PC-3 (cell line): Measurements from ENCODE around the gene KIF18A. TPM values are rescaled to one million over a fixed set of nuclear protein-coding genes. Genes with fewer than 3 reads are reported as not detected.

Experiments
- ATAC-seq: fragments of 200-7000 bp; cut with Tn5 transposase; 2 replicates; pipeline ENCODE4 v1.9.1; 2020; ENCODE audit warnings: mild to moderate bottlenecking, moderate library complexity
- BruUV-seq: library from RNA; stranded (reverse); fragments of 400-500 nt; replicated peaks from 2 replicates; lab custom pipeline; 2021; lab: Mats Ljungman, UMichigan
- CTCF ChIA-PET: fragments of 300-600 bp; sonication (Branson Sonifier 250); formaldehyde crosslinking; loops from one replicate; lab custom pipeline; 2022; ENCODE audit warnings: antibody characterized with exemption; lab: Charles Lee
- POLR2A ChIA-PET: fragments of 300-600 bp; sonication (Branson Sonifier 250); formaldehyde crosslinking; loops from one replicate; lab custom pipeline; 2022; ENCODE audit warnings: antibody characterized with exemption; ENCODE audit not compliant: unreplicated experiment; lab: Charles Lee
- DNase-seq: peaks from one replicate; pipeline ENCODE4 v3.0.0-alpha.2; 2015
- H2AFZ ChIP-seq: fragments of 300-600 bp; sonication (generic); 2 replicates; pipeline ENCODE4 v1.6.0; 2016; ENCODE audit warnings: antibody characterized with exemption, low read length
- H3F3A ChIP-seq: fragments of 300-600 bp; sonication (generic); one replicate; pipeline ENCODE4 v1.6.0; 2017; ENCODE audit warnings: antibody characterized with exemption, low read length, control low read depth, mild to moderate bottlenecking; ENCODE audit not compliant: unreplicated experiment
- H3K27ac ChIP-seq: fragments of 300-600 bp; sonication (generic); 2 replicates; pipeline ENCODE4 v1.5.1; 2016; ENCODE audit warnings: mild to moderate bottlenecking, low read length
- H3K27me3 ChIP-seq: fragments of 300-600 bp; sonication (generic); 2 replicates; pipeline ENCODE4 v1.6.1; 2016; ENCODE audit warnings: low read length, mixed read lengths
- H3K36me3 ChIP-seq: fragments of 300-600 bp; sonication (generic); 2 replicates; pipeline ENCODE4 v1.6.1; 2016; ENCODE audit warnings: low read depth, mixed run types, low read length, mixed read lengths
- H3K4me1 ChIP-seq: fragments of 300-600 bp; sonication (generic); 2 replicates; pipeline ENCODE4 v1.5.1; 2016; ENCODE audit warnings: low read length; ENCODE audit not compliant: insufficient read depth
- H3K4me2 ChIP-seq: fragments of 300-600 bp; sonication (generic); 2 replicates; pipeline ENCODE4 v1.6.0; 2016; ENCODE audit warnings: low read length
- H3K4me3 ChIP-seq: fragments of 300-600 bp; sonication (generic); 2 replicates; pipeline ENCODE4 v1.5.1; 2016; ENCODE audit warnings: mild to moderate bottlenecking, low read length, mixed read lengths
- H3K79me2 ChIP-seq: fragments of 300-600 bp; sonication (generic); 2 replicates; pipeline ENCODE4 v1.6.1; 2017; ENCODE audit warnings: low read length, mixed read lengths
- H3K9ac ChIP-seq: fragments of 300-600 bp; sonication (generic); 2 replicates; pipeline ENCODE4 v1.6.0; 2016; ENCODE audit warnings: mild to moderate bottlenecking, low read length
- H3K9me2 ChIP-seq: fragments of 300-600 bp; sonication (generic); replicated peaks from 2 replicates; pipeline ENCODE4 v1.6.1; 2016; ENCODE audit warnings: mixed run types, low read length, mixed read lengths
- H3K9me3 ChIP-seq: fragments of 300-600 bp; sonication (generic); 2 replicates; pipeline ENCODE4 v1.6.1; 2016; ENCODE audit warnings: low read length, mixed read lengths
- H4K20me1 ChIP-seq: fragments of 300-600 bp; sonication (generic); 2 replicates; pipeline ENCODE4 v1.6.1; 2016; ENCODE audit warnings: low read length, mixed read lengths
- EZH2 ChIP-seq: fragments of 300-600 bp; sonication (generic); IDR thresholded peaks from one replicate; pipeline ENCODE4 v1.6.1; 2017; ENCODE audit warnings: antibody characterized with exemption, mild to moderate bottlenecking, low read length; ENCODE audit not compliant: unreplicated experiment
- EZH2phosphoT487 ChIP-seq: fragments of 300-600 bp; sonication (generic); IDR thresholded peaks from 2 replicates; pipeline ENCODE4 v1.6.1; 2018; ENCODE audit warnings: mild to moderate bottlenecking, antibody characterized with exemption, low read length, borderline replicate concordance
- intact Hi-C: fragments of 100-400 bp; cut with micrococcal nuclease; formaldehyde crosslinking; loops from 2 replicates; pipeline ENCODE4 v1.9.0; 2023
- total RNA-seq: library from RNA; depleted of rRNA; stranded (reverse); fragments of >200 nt; gene quantifications from 2 replicates; pipeline ENCODE4 v1.2.3, GENCODE V29; 2014
- TF ChIP-seq, protein P1 (sequence below): fragments of 300-600 bp; sonication (generic); conservative IDR thresholded peaks from 2 replicates; pipeline ENCODE4 v1.5.1; 2017; ENCODE audit warnings: antibody characterized with exemption, low read depth, mild to moderate bottlenecking, low read length

KIF18A gene
- total RNA-seq, 1 experiment from 2014 or later, result 15.3 TPM

DNA sequence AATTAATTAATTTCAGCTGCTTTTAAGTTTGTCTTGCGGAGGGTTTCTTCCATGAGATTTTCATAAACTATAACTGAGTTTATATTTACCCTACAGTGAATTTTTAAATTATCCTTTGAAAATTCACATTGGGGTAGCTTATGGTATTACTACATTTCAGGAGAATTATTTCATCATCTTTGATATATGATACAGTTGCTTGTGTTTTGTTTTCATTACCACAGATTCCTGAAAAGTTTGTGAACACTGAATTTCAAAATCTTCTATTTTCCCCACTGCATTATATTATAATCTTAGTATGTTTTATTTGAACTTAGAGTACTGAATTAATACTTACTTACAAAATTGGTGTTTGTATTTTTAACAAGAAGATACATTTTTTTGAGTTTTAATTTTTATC is 24.6 kb upstream of the KIF18A start:
- no peaks in the 10 kb centered on the region for H3K79me2 ChIP-seq
- no peak overlapping the region for H3K4me3 ChIP-seq
- H3F3A ChIP-seq, result no peaks in the 10 kb centered on the region
- no peak overlapping the region for H3K9ac ChIP-seq
- H3K27ac ChIP-seq, result no peak overlapping the region
- CTCF ChIA-PET, result no interaction called here
- H3K27me3 ChIP-seq, result no peaks in the 10 kb centered on the region
- no peak overlapping the region for H2AFZ ChIP-seq
- H3K9me3 ChIP-seq, result 0 out of 2 replicates have a peak, but pooled peaks cover 5% of the 10 kb centered on the region
- DNase-seq (no peak), ATAC-seq (no peak)
- no peaks in the 10 kb centered on the region for H4K20me1 ChIP-seq
- intact Hi-C loops, result no loop called here
- H3K4me1 ChIP-seq, result no peaks in the 10 kb centered on the region
- H3K9me2 ChIP-seq, result no peaks in the 10 kb centered on the region
- TF ChIP-seq EZH2phosphoT487 (no peak), EZH2 (no peak)
- TF ChIP-seq, protein P1, sequence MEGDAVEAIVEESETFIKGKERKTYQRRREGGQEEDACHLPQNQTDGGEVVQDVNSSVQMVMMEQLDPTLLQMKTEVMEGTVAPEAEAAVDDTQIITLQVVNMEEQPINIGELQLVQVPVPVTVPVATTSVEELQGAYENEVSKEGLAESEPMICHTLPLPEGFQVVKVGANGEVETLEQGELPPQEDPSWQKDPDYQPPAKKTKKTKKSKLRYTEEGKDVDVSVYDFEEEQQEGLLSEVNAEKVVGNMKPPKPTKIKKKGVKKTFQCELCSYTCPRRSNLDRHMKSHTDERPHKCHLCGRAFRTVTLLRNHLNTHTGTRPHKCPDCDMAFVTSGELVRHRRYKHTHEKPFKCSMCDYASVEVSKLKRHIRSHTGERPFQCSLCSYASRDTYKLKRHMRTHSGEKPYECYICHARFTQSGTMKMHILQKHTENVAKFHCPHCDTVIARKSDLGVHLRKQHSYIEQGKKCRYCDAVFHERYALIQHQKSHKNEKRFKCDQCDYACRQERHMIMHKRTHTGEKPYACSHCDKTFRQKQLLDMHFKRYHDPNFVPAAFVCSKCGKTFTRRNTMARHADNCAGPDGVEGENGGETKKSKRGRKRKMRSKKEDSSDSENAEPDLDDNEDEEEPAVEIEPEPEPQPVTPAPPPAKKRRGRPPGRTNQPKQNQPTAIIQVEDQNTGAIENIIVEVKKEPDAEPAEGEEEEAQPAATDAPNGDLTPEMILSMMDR, result no peak
- H3K36me3 ChIP-seq, result peaks cover 38% of the 10 kb centered on the region
- BruUV-seq, result no TSS peak
- no peak overlapping the region for H3K4me2 ChIP-seq
- POLR2A ChIA-PET, result interaction anchor here (0.6 kb wide), 1 partner anchor 12 kb away, joined by 5 read pairs; no protein-coding TSS in a partner anchor

DNA sequence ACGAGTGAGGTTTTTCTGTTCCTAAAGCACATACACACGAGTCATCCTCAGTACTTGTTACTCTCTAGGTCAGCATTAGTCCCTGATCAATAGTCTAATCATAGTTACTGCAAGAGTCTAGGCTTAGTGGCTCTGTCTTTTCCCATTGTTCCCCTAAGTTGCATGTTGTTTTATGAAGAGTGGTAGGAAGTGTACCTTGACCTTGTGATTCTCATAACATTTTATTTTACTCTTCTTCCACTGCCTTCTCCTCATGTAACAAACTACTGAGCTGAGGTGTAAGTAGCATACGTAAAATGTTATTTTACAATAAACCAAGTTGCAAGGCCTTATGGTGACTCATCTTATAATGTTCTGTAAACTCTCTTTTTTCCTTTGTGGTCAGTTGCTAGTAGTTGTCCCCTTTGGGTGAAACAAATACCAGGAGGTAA is 15.2 kb upstream of the KIF18A start:
- BruUV-seq, result no TSS peak
- no peaks in the 10 kb centered on the region for H4K20me1 ChIP-seq
- H3K36me3 ChIP-seq, result 0 out of 2 replicates have a peak, but pooled peaks cover 4% of the 10 kb centered on the region
- H3K9me2 ChIP-seq, result no peaks in the 10 kb centered on the region
- H3K9me3 ChIP-seq, result no peaks in the 10 kb centered on the region
- H3K4me3 ChIP-seq, result no peak overlapping the region
- peaks cover 12% of the 10 kb centered on the region for H3K4me1 ChIP-seq
- intact Hi-C loops, result no loop called here
- no peaks in the 10 kb centered on the region for H3K27me3 ChIP-seq
- H3F3A ChIP-seq, result no peaks in the 10 kb centered on the region
- H3K27ac ChIP-seq, result peak overlapping the region; percentile 46
- no peak overlapping the region for H3K9ac ChIP-seq
- H3K4me2 ChIP-seq, result peak overlapping the region; percentile 51
- H2AFZ ChIP-seq, result 0 out of 2 replicates have a peak overlapping the region, but pooled peaks have one; percentile 34
- ATAC-seq, result peak; percentile 97
- CTCF ChIA-PET, result no interaction called here
- DNase-seq, result peak; percentile 58
- TF ChIP-seq EZH2 (no peak), EZH2phosphoT487 (no peak)
- TF ChIP-seq, protein P1, result no peak
- peaks cover 6% of the 10 kb centered on the region for H3K79me2 ChIP-seq
- POLR2A ChIA-PET, result no interaction called here

DNA sequence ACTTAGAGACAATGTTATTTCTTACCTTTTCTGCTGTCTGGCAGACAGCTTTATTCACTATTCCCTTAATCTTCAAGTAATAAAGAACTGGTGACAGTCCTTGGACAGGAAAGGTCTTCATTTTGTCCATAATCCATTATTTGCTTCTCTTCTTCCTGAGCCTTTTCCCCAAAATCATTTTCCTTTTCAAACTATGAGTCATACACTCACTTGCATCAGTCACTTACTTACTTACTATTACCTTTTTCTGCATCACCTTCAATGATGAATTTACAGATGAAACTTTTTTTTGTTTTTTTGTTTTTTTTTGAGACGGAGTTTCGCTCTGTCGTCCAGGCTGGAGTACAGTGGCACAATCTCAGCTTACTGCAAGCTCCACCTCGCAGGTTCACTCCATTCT is 9.8 kb upstream of the KIF18A start:
- Histone ChIP-seq H3K4me2 (no peak overlapping the region), H3K9me3 (no peaks in the 10 kb centered on the region), H3K36me3 (0 out of 2 replicates have a peak, but pooled peaks cover 7% of the 10 kb centered on the region), H3F3A (no peaks in the 10 kb centered on the region), H3K4me3 (no peak overlapping the region), H4K20me1 (no peaks in the 10 kb centered on the region), H3K79me2 (peaks cover 21% of the 10 kb centered on the region), H3K27me3 (no peaks in the 10 kb centered on the region), H2AFZ (no peak overlapping the region), H3K9ac (no peak overlapping the region), H3K27ac (no peak overlapping the region), H3K9me2 (no peaks in the 10 kb centered on the region), H3K4me1 (peaks cover 2% of the 10 kb centered on the region)
- TF ChIP-seq EZH2phosphoT487, result no peak
- TF ChIP-seq, protein P1, result no peak
- TF ChIP-seq EZH2, result no peak
- BruUV-seq, result no TSS peak
- ATAC-seq (no peak), DNase-seq (no peak)
- intact Hi-C loops, result loop anchor here (10.0 kb wide), 1 partner anchor 577 kb away; no protein-coding TSS in a partner anchor
- ChIA-PET CTCF (no interaction called here), POLR2A (no interaction called here)
